IMR-90 (cell line): ENCODE results near the gene TOE1. TPM values are rescaled to one million over a fixed set of nuclear protein-coding genes. Genes with fewer than 3 reads are reported as not detected.

Experiments
- ATAC-seq: fragments of 200-7000 bp; cut with Tn5 transposase; 2 replicates; pipeline ENCODE4 v1.9.1; 2020; ENCODE audit warnings: low read depth, mild to moderate bottlenecking, moderate library complexity
- BruUV-seq: library from RNA; stranded (reverse); fragments of 400-500 nt; replicated peaks from 2 replicates; lab custom pipeline; 2021; lab: Mats Ljungman, UMichigan
- CTCF ChIA-PET: fragments of 300-600 bp; formaldehyde crosslinking; extraction: SDS; loops from one replicate; lab custom pipeline; 2021; ENCODE audit warnings: antibody characterized with exemption; lab: Yijun Ruan, JAX
- POLR2A ChIA-PET: fragments of 300-600 bp; sonication (Branson Sonifier 250); formaldehyde crosslinking; loops from one replicate; lab custom pipeline; 2022; ENCODE audit warnings: antibody characterized with exemption; ENCODE audit not compliant: unreplicated experiment; lab: Charles Lee
- DNase-seq: peaks from one replicate; pipeline ENCODE4 v3.0.0; 2013
- H2AFZ ChIP-seq: replicated peaks from 2 replicates; pipeline ENCODE3; 2013; ENCODE audit warnings: low read length, mild to moderate bottlenecking; ENCODE audit not compliant: poor library complexity
- H2AK5ac ChIP-seq: 2 replicates; pipeline ENCODE4 v1.6.1; 2013; ENCODE audit warnings: low read depth, low read length, inconsistent platforms
- H2AK9ac ChIP-seq: replicated peaks from 2 replicates; pipeline ENCODE3; 2013; ENCODE audit warnings: mild to moderate bottlenecking, low read depth, low read length, moderate library complexity; ENCODE audit not compliant: poor library complexity
- H2BK120ac ChIP-seq: 2 replicates; pipeline ENCODE4 v1.6.1; 2013; ENCODE audit warnings: low read depth, low read length, inconsistent platforms
- H2BK15ac ChIP-seq: 3 replicates; pipeline ENCODE4 v1.6.1; 2013; ENCODE audit warnings: low read depth, low read length, inconsistent platforms
- H2BK20ac ChIP-seq: 2 replicates; pipeline ENCODE4 v1.6.1; 2013; ENCODE audit warnings: low read depth, mild to moderate bottlenecking, inconsistent platforms, low read length, moderate library complexity
- H2BK5ac ChIP-seq: 2 replicates; pipeline ENCODE4 v1.6.1; 2013; ENCODE audit warnings: mild to moderate bottlenecking, low read depth, low read length, inconsistent platforms; ENCODE audit not compliant: poor library complexity, severe bottlenecking
- H3K14ac ChIP-seq: replicated peaks from 2 replicates; pipeline ENCODE4 v1.6.1; 2013; ENCODE audit warnings: low read depth, low read length, inconsistent platforms
- H3K18ac ChIP-seq: 2 replicates; pipeline ENCODE4 v1.6.1; 2013; ENCODE audit warnings: low read depth, low read length, control low read depth
- H3K23ac ChIP-seq: 2 replicates; pipeline ENCODE4 v1.6.1; 2013; ENCODE audit warnings: low read depth, low read length, inconsistent platforms
- H3K27ac ChIP-seq: 2 replicates; pipeline ENCODE4 v1.5.1; 2013; ENCODE audit warnings: mild to moderate bottlenecking, control low read depth, low read length; ENCODE audit not compliant: insufficient read depth
- H3K27me3 ChIP-seq: 2 replicates; pipeline ENCODE4 v1.6.1; 2013; ENCODE audit warnings: low read length; ENCODE audit not compliant: control insufficient read depth, insufficient read depth
- H3K36me3 ChIP-seq: 2 replicates; pipeline ENCODE4 v1.6.1; 2013; ENCODE audit warnings: low read length, mixed read lengths; ENCODE audit not compliant: control insufficient read depth, insufficient read depth
- H3K4ac ChIP-seq: 2 replicates; pipeline ENCODE4 v1.6.1; 2013; ENCODE audit warnings: low read depth, low read length, inconsistent platforms
- H3K4me1 ChIP-seq: 2 replicates; pipeline ENCODE4 v1.6.1; 2013; ENCODE audit warnings: low read length, mixed read lengths; ENCODE audit not compliant: control insufficient read depth, insufficient read depth
- H3K4me2 ChIP-seq: 2 replicates; pipeline ENCODE4 v1.6.1; 2013; ENCODE audit warnings: low read depth, mild to moderate bottlenecking, control low read depth, low read length, moderate library complexity
- H3K4me3 ChIP-seq: 2 replicates; pipeline ENCODE4 v1.5.1; 2013; ENCODE audit warnings: low read depth, mild to moderate bottlenecking, control low read depth, low read length, moderate library complexity; ENCODE audit not compliant: insufficient read depth
- H3K56ac ChIP-seq: 2 replicates; pipeline ENCODE4 v1.6.1; 2013; ENCODE audit warnings: low read length, inconsistent platforms; ENCODE audit not compliant: insufficient read depth; ENCODE audit errors: extremely low read depth
- H3K79me1 ChIP-seq, 2 experiments: 2 replicates each; pipeline ENCODE4 v1.6.1; 2013; ENCODE audit warnings: low read length in 2 of 2, inconsistent platforms in 1 of 2, low read depth in 1 of 2
- H3K9ac ChIP-seq: 2 replicates; pipeline ENCODE4 v1.6.1; 2013; ENCODE audit warnings: low read depth, low read length, control low read depth
- H3K9me1 ChIP-seq: 2 replicates; pipeline ENCODE4 v1.6.1; 2013; ENCODE audit warnings: low read length, inconsistent platforms; ENCODE audit not compliant: insufficient read depth
- H3K9me3 ChIP-seq: 2 replicates; pipeline ENCODE4 v1.6.1; 2013; ENCODE audit warnings: low read length; ENCODE audit not compliant: control insufficient read depth, insufficient read depth
- H4K20me1 ChIP-seq: 2 replicates; pipeline ENCODE4 v1.6.1; 2013; ENCODE audit warnings: low read length, inconsistent platforms; ENCODE audit not compliant: insufficient read depth
- H4K5ac ChIP-seq: 2 replicates; pipeline ENCODE4 v1.6.1; 2013; ENCODE audit warnings: mild to moderate bottlenecking, low read depth, low read length, control low read depth
- H4K8ac ChIP-seq, 2 experiments: 2 replicates each; pipeline ENCODE4 v1.6.1; 2013; ENCODE audit warnings: low read depth in 2 of 2, low read length in 2 of 2, control low read depth in 1 of 2, inconsistent platforms in 1 of 2
- H4K91ac ChIP-seq: 2 replicates; pipeline ENCODE4 v1.6.1; 2013; ENCODE audit warnings: low read depth, low read length, inconsistent platforms; ENCODE audit not compliant: insufficient read depth
- BHLHE40 ChIP-seq: fragments of 150-350 bp; IDR thresholded peaks from 2 replicates; pipeline ENCODE4 v1.6.1; 2016; ENCODE audit warnings: mild to moderate bottlenecking, low read depth, low read length
- CEBPB ChIP-seq: IDR thresholded peaks from 2 replicates; pipeline ENCODE4 v1.6.1; 2012; ENCODE audit warnings: low read depth, low read length, improper control_type of control experiment
- CHD1 ChIP-seq: IDR thresholded peaks from 2 replicates; pipeline ENCODE4 v1.6.1; 2012; ENCODE audit warnings: low read depth, low read length, improper control_type of control experiment
- CTCF ChIP-seq: conservative IDR thresholded peaks from 2 replicates; pipeline ENCODE4 v1.5.1; 2012; ENCODE audit warnings: mild to moderate bottlenecking, low read depth, low read length, improper control_type of control experiment
- ELK1 ChIP-seq: fragments of 150-350 bp; IDR thresholded peaks from 2 replicates; pipeline ENCODE4 v1.6.1; 2016; ENCODE audit warnings: low read depth, mild to moderate bottlenecking, low read length, moderate library complexity, borderline replicate concordance
- FOS ChIP-seq: fragments of 150-350 bp; IDR thresholded peaks from 2 replicates; pipeline ENCODE4 v1.6.1; 2016; ENCODE audit warnings: low read depth, low read length
- MAFK ChIP-seq: IDR thresholded peaks from 2 replicates; pipeline ENCODE4 v1.6.1; 2012; ENCODE audit warnings: low read depth, low read length, improper control_type of control experiment
- MAZ ChIP-seq: IDR thresholded peaks from 2 replicates; pipeline ENCODE4 v1.6.1; 2012; ENCODE audit warnings: low read depth, mild to moderate bottlenecking, low read length, improper control_type of control experiment, moderate library complexity, borderline replicate concordance
- MXI1 ChIP-seq: IDR thresholded peaks from 2 replicates; pipeline ENCODE4 v1.6.1; 2012; ENCODE audit warnings: low read depth, mild to moderate bottlenecking, low read length, moderate library complexity, borderline replicate concordance
- NFE2L2 ChIP-seq: fragments of 150-350 bp; IDR thresholded peaks from 2 replicates; pipeline ENCODE4 v1.6.1; 2016; ENCODE audit warnings: low read depth, mild to moderate bottlenecking, low read length
- POLR2A ChIP-seq: IDR thresholded peaks from 2 replicates; pipeline ENCODE4 v1.6.1; 2012; ENCODE audit warnings: mild to moderate bottlenecking, low read depth, low read length
- RAD21 ChIP-seq: IDR thresholded peaks from 2 replicates; pipeline ENCODE4 v1.6.1; 2012; ENCODE audit warnings: low read length, improper control_type of control experiment
- RCOR1 ChIP-seq: IDR thresholded peaks from 2 replicates; pipeline ENCODE4 v1.6.1; 2012; ENCODE audit warnings: mild to moderate bottlenecking, low read length, improper control_type of control experiment; ENCODE audit not compliant: insufficient replicate concordance
- RFX5 ChIP-seq: IDR thresholded peaks from 2 replicates; pipeline ENCODE4 v1.8.0; 2012; ENCODE audit warnings: low read depth, mild to moderate bottlenecking, low read length, moderate library complexity
- SMC3 ChIP-seq: fragments of 150-350 bp; IDR thresholded peaks from 2 replicates; pipeline ENCODE4 v1.6.1; 2016; ENCODE audit warnings: low read depth, mild to moderate bottlenecking, antibody characterized with exemption, low read length, moderate library complexity
- USF2 ChIP-seq: fragments of 150-350 bp; IDR thresholded peaks from 2 replicates; pipeline ENCODE4 v1.6.1; 2017; ENCODE audit warnings: mild to moderate bottlenecking, antibody characterized with exemption, low read length, low read depth
- WGBS, 2 experiments: methylation state at CpG; one replicate each; pipeline versions ENCODE4 v1.1.5 to v1.1.7; 2013; ENCODE audit warnings: missing lambda C conversion rate in 2 of 2; ENCODE audit not compliant: insufficient read length in 1 of 2; ENCODE audit errors: extremely low coverage in 2 of 2; 5-methylcytosine and 5-hydroxymethylcytosine counted together
- dilution Hi-C: fragments of 300-500 bp; cut with HindIII; formaldehyde crosslinking; loops from one replicate; pipeline ENCODE4 v1.14.3; 2018; ENCODE audit warnings: low sequenced_read_pairs; ENCODE audit not compliant: unreplicated experiment
- in situ Hi-C: fragments of 300-500 bp; cut with MboI; formaldehyde crosslinking; loops from 3 replicates; pipeline ENCODE4 v1.14.3; 2019; ENCODE audit warnings: low sequenced_read_pairs, inconsistent platforms, mixed read lengths
- intact Hi-C: fragments of 100-400 bp; cut with micrococcal nuclease; formaldehyde crosslinking; loops from 2 replicates; pipeline ENCODE4 v1.10.0; 2022
- polyA plus RNA-seq, 3 experiments: library from polyadenylated mRNA; depleted of rRNA; stranded (reverse); fragments of >200 nt; gene quantifications; 2 replicates each; pipeline ENCODE4 v1.2.3, GENCODE V29; 2012; ENCODE audit warnings: low replicate concordance in 1 of 3
- total RNA-seq: library from RNA; depleted of rRNA; stranded (reverse); fragments of >200 nt; gene quantifications from 2 replicates; pipeline ENCODE4 v1.2.3, GENCODE V29; 2012

The TOE1 gene
- total and polyA plus RNA-seq, 2 of the 4 experiments (the other 2 are of a cell fraction) = 15.5 to 18.6 TPM

GRCh38 chr1:45345014-45345413 lies 5.0 kb downstream of the TOE1 start:
- H3K18ac ChIP-seq = no peak overlapping the region
- DNase-seq (no peak), ATAC-seq (no peak)
- H3K56ac ChIP-seq = no peak overlapping the region
- H3K27ac ChIP-seq = no peak overlapping the region
- H4K5ac ChIP-seq = no peak overlapping the region
- no peak overlapping the region for H2AK5ac ChIP-seq
- H2AFZ ChIP-seq = no peak overlapping the region
- no peaks in the 10 kb centered on the region for H4K20me1 ChIP-seq
- 96% methylated on average over 10 of the region's 13 CpGs; no CpG with 5 or more reads in 1 of the 2 experiments for WGBS, 2 experiments
- dilution Hi-C loops (no loop called here), in situ Hi-C loops (loop anchor here (5.0 kb wide), 1 partner anchor 147 kb away; the partner anchor contains the start of gene TESK2), intact Hi-C loops (no loop called here)
- peaks cover 34% of the 10 kb centered on the region for H3K36me3 ChIP-seq
- no peak overlapping the region for H2BK20ac ChIP-seq
- peaks cover 23% of the 10 kb centered on the region for H3K9me1 ChIP-seq
- ChIA-PET POLR2A (no interaction called here), CTCF (no interaction called here)
- no peaks in the 10 kb centered on the region for H3K27me3 ChIP-seq
- H3K4me3 ChIP-seq = no peak overlapping the region
- peaks cover 21% of the 10 kb centered on the region for H3K4me1 ChIP-seq
- H3K9ac ChIP-seq = no peak overlapping the region
- H2BK120ac ChIP-seq = no peak overlapping the region
- no peak overlapping the region for H3K4me2 ChIP-seq
- no peak overlapping the region for H2BK15ac ChIP-seq
- peak overlapping the region; percentile 29 for H2AK9ac ChIP-seq
- no peak for TF ChIP-seq CHD1
- TF ChIP-seq MAFK = no peak
- no peak for TF ChIP-seq BHLHE40
- no peak for TF ChIP-seq USF2
- no peak for TF ChIP-seq CEBPB
- no peak for TF ChIP-seq NFE2L2
- TF ChIP-seq FOS = no peak
- TF ChIP-seq ELK1 = no peak
- TF ChIP-seq MAZ = no peak
- no peak for TF ChIP-seq MXI1
- no peak for TF ChIP-seq POLR2A
- TF ChIP-seq RAD21 = no peak
- no peak for TF ChIP-seq RCOR1
- no peak for TF ChIP-seq SMC3
- TF ChIP-seq RFX5 = no peak
- no peak for TF ChIP-seq CTCF
- BruUV-seq = no TSS peak
- no peak overlapping the region for H4K91ac ChIP-seq
- H4K8ac ChIP-seq = no peak overlapping the region
- no peak overlapping the region for H3K4ac ChIP-seq
- no peak overlapping the region for H2BK5ac ChIP-seq
- no peak overlapping the region for H3K14ac ChIP-seq
- H3K79me1 ChIP-seq = peaks cover 15 to 33% of the 10 kb centered on the region in 2 experiments
- H3K23ac ChIP-seq = no peak overlapping the region
- H3K9me3 ChIP-seq = no peaks in the 10 kb centered on the region
